Activated naive CD4-positive, alpha-beta T cell (primary cell): ENCODE results near the gene UTP25.
"Not testable (repeated sequence)": the region's sequence is repeated elsewhere in the genome, so short reads cannot be mapped to it uniquely, and the experiment has no call there.

Source experiments
- DNase-seq, 4 experiments: peaks; one replicate each; lab custom pipeline; 2025; lab: John Stamatoyannopoulos, UW

Gene UTP25

GRCh38 chr1:209896346-209896745, 68.6 kb downstream of the UTP25 start:
- no peak for DNase-seq

- not testable (repeated sequence) for DNase-seq
These were observed 70.5 kb downstream of the UTP25 start for GRCh38 chr1:209898271-209898670.

GRCh38 chr1:209898851-209899250, 71.1 kb downstream of the UTP25 start:
- not testable (repeated sequence) for DNase-seq

GRCh38 chr1:209899948-209900347, 72.2 kb downstream of the UTP25 start:
- no peak for DNase-seq

- no peak for DNase-seq
These were observed 73.0 kb downstream of the UTP25 start for GRCh38 chr1:209900734-209901133.

- DNase-seq, result no peak
These were observed 73.4 kb downstream of the UTP25 start for GRCh38 chr1:209901211-209901610.

- not testable (repeated sequence) for DNase-seq
These were observed 77.0 kb downstream of the UTP25 start for GRCh38 chr1:209904774-209905173.
